Endothelial cell (in vitro differentiated cells): Measurements from ENCODE around the gene ZDHHC11B. TPM values are rescaled to one million over a fixed set of nuclear protein-coding genes. Genes with fewer than 3 reads are reported as not detected.

Experiments
- DNase-seq: peaks from one replicate; pipeline ENCODE4 v3.0.0; 2021; ENCODE audit warnings: low spot score
- H3K27ac Mint-ChIP-seq: one replicate; pipeline ENCODE4 v1.8.0; 2021; ENCODE audit warnings: mixed read lengths, inconsistent platforms; ENCODE audit not compliant: unreplicated experiment
- H3K27me3 Mint-ChIP-seq: one replicate; pipeline ENCODE4 v1.8.0; 2021; ENCODE audit warnings: mild to moderate bottlenecking, moderate library complexity, mixed read lengths, inconsistent platforms; ENCODE audit not compliant: unreplicated experiment
- H3K36me3 Mint-ChIP-seq: one replicate; pipeline ENCODE4 v1.8.0; 2021; ENCODE audit warnings: mild to moderate bottlenecking, low read depth, mixed read lengths, inconsistent platforms; ENCODE audit not compliant: unreplicated experiment
- H3K4me1 Mint-ChIP-seq: one replicate; pipeline ENCODE4 v1.8.0; 2021; ENCODE audit warnings: mild to moderate bottlenecking, mixed read lengths, inconsistent platforms; ENCODE audit not compliant: unreplicated experiment
- H3K4me3 Mint-ChIP-seq: one replicate; pipeline ENCODE4 v1.8.0; 2021; ENCODE audit warnings: mild to moderate bottlenecking, mixed read lengths, inconsistent platforms; ENCODE audit not compliant: unreplicated experiment
- H3K9me3 Mint-ChIP-seq: one replicate; pipeline ENCODE4 v1.8.0; 2021; ENCODE audit warnings: mixed read lengths, inconsistent platforms; ENCODE audit not compliant: unreplicated experiment
- total RNA-seq: library from RNA; stranded (reverse); fragmentation: NEBNext Ultra II Directional; extraction: Animal tissue kit (Norgen Biotek cat#: 25700); gene quantifications from one replicate; pipeline ENCODE4 v1.2.1, GENCODE V29; 2021; ENCODE audit not compliant: unreplicated experiment
- TF ChIP-seq, protein P1 (sequence below): fragments of 200-600 bp; sonication (generic); IDR thresholded peaks from one replicate; pipeline ENCODE4 v1.5.0; 2021; ENCODE audit warnings: antibody characterized with exemption; ENCODE audit not compliant: unreplicated experiment

The ZDHHC11B gene
- total RNA-seq, 1 donor from 2014 or later: not detected

DNA sequence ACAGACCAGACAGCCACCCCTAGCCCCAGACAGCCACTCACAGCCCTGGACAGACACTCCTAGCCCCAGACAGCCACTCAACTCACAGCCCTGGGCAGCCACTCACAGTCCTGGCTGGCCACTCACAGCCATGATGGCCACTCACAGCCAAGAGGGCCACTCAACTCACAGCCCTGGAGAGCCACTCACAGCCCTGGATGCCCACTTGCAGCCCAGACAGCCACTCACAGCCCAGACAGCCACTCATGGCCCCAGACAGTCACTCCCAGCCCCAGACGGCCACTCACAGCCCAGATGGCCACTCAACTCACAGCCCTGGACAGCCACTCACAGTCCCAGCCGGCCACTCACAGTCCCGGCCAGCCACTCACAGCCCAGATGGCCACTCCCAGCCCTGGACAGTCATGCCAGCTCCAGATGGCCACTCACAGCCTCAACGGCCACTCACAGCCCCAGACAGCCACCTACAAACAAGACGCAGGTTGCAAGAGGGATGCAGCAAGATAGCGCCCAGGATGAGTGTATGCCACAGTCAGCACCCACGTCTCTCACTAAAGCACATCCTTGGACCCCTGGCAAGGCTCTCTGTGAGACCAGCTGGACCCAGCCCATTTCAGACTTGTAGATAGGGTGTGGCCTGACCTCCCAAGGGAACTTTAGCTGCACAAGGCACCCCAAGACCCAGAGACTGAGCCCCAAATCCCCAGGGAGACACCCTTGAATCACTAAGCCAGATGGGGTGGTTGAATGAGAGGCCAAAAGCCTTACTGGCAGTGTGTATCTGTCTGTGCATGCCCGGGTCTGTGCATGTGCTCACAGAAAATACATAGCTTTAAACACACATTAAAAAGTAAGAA, 22.4 kb downstream of the ZDHHC11B start:
- Mint-ChIP-seq H3K9me3 (no peaks in the 10 kb centered on the region), H3K27me3 (peaks cover 14% of the 10 kb centered on the region), H3K27ac (no peak overlapping the region), H3K4me3 (no peak overlapping the region), H3K4me1 (peaks cover 9% of the 10 kb centered on the region), H3K36me3 (peaks cover 10% of the 10 kb centered on the region)
- TF ChIP-seq, protein P1, sequence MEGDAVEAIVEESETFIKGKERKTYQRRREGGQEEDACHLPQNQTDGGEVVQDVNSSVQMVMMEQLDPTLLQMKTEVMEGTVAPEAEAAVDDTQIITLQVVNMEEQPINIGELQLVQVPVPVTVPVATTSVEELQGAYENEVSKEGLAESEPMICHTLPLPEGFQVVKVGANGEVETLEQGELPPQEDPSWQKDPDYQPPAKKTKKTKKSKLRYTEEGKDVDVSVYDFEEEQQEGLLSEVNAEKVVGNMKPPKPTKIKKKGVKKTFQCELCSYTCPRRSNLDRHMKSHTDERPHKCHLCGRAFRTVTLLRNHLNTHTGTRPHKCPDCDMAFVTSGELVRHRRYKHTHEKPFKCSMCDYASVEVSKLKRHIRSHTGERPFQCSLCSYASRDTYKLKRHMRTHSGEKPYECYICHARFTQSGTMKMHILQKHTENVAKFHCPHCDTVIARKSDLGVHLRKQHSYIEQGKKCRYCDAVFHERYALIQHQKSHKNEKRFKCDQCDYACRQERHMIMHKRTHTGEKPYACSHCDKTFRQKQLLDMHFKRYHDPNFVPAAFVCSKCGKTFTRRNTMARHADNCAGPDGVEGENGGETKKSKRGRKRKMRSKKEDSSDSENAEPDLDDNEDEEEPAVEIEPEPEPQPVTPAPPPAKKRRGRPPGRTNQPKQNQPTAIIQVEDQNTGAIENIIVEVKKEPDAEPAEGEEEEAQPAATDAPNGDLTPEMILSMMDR: no peak
- no peak for DNase-seq

DNA sequence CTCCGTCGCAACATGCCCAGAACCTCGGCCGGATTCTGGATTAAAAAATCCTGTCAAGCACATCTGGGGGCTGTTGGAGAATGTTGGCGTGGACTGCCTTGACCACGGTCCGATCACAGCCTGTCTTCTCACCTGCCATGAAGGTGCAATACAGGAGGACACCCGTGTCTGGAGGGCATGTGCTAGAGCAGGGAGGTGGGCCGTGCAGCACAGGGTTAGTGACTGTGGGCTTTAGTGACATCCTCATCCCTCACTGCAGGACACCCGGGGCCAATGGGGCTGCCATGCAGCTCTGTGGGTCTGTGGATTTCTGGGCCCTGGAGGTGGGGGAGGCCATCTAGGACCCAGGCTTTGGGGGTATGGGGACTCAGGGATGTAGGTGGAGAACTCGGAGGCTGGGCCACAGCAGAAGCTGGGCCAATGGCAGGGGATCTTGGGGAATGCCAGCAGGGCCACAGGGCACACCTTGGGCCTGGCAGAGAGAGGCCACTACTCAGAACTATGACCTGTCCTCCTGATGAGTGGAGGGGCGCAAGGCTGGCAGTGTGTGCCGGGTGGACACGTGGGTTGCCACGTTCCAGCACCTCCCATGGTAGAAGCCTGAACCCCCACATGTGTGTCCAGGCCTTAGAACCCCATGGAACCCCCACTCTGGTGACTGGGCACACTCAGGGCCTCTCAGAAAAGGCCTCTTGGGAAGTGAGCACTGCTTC, 23.3 kb downstream of the ZDHHC11B start:
- Mint-ChIP-seq H3K27me3 (peaks cover 15% of the 10 kb centered on the region), H3K4me1 (peaks cover 9% of the 10 kb centered on the region), H3K4me3 (no peak overlapping the region), H3K36me3 (peaks cover 10% of the 10 kb centered on the region), H3K27ac (no peak overlapping the region), H3K9me3 (no peaks in the 10 kb centered on the region)
- TF ChIP-seq, protein P1: no peak
- DNase-seq: no peak

DNA sequence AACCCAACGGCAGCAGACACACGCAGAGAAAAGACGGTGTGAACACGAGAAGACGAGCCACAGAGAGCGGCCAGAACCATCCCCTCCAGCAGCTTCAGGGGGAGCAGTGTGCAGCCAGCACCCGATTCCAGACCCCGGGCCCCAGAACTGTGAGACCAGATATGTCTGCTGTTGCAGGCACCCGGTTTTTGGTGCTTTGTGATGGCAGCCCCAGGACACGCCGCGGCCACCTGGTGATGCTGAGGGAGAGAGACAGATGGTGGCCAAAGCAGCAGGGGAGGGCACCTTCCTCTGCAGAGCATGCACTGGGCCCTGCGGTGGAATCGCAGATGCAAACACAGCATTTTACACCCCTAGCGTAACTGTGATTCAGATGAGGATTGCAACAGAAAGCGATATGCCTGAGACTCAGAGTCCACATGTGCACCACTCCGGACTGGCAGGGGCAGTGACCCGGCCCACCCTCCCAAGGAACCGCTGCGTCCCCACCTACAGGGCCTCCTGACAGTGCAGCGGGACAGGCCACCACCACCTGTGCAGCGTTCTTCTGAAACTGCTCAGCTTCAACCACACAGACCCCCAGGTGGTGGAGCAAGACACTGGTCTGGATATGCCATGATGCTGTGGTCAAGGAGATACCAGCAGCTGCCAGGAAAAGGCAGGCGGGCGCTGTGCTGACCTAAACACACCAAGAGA, 24.0 kb downstream of the ZDHHC11B start:
- Mint-ChIP-seq H3K9me3 (no peaks in the 10 kb centered on the region), H3K4me3 (no peak overlapping the region), H3K27ac (no peak overlapping the region), H3K4me1 (peaks cover 9% of the 10 kb centered on the region), H3K36me3 (peaks cover 7% of the 10 kb centered on the region), H3K27me3 (peaks cover 13% of the 10 kb centered on the region)
- DNase-seq: no peak
- TF ChIP-seq, protein P1: no peak

DNA sequence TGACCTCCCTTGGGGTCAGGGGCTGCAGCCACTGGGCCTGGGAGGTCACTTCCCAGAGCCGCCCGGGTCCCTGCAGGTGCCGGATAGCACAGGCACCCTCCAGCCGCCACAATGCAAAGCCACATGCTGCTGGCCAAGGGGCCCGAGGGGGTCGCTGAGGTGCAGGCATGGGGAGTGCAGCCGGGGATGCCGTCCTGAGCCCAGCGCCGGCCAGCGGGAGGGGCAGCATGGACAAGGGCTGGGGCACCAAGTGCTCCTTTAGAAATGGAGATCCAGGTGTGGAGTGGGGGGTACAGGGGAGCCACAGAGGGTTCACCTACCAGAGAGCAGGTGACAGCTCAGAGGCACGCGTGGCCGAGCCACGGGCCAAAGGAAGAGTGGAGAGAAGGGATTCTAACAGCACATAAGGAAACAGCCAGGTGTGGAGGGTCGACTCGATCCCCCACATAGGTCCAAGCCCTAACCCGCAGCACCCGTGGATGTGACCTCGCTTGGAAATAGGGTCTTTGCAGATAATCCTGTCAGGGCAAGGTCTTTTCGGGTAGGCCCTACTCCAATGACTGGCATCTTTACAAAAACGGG, 24.7 kb downstream of the ZDHHC11B start:
- H3K27me3 Mint-ChIP-seq: peaks cover 13% of the 10 kb centered on the region
- TF ChIP-seq, protein P1: no peak
- peaks cover 9% of the 10 kb centered on the region for H3K4me1 Mint-ChIP-seq
- no peak overlapping the region for H3K27ac Mint-ChIP-seq
- H3K9me3 Mint-ChIP-seq: no peaks in the 10 kb centered on the region
- no peak for DNase-seq
- H3K36me3 Mint-ChIP-seq: peaks cover 5% of the 10 kb centered on the region
- H3K4me3 Mint-ChIP-seq: no peak overlapping the region
